Mucosa of descending colon (tissue), 3 donors: ENCODE results near the gene PLCB3. TPM values are rescaled to one million over a fixed set of nuclear protein-coding genes. Genes with fewer than 3 reads are reported as not detected.

Experiments
- ATAC-seq: fragments of 200-7000 bp; cut with Tn5 transposase; one replicate; pipeline ENCODE4 v1.9.1; 2020; ENCODE audit warnings: mild to moderate bottlenecking, moderate library complexity
- DNase-seq, 3 donors: peaks; one replicate each; pipeline ENCODE4 v3.0.0-alpha.2; 2020
- H3K36me3 ChIP-seq: fragments of 200-600 bp; one replicate; pipeline ENCODE4 v1.8.0; 2021; ENCODE audit warnings: low read depth, mild to moderate bottlenecking
- H3K4me1 ChIP-seq: fragments of 200-600 bp; one replicate; pipeline ENCODE4 v1.8.0; 2021; ENCODE audit warnings: low read depth, mild to moderate bottlenecking
- H3K4me3 ChIP-seq: fragments of 200-600 bp; one replicate; pipeline ENCODE4 v1.8.0; 2021; ENCODE audit warnings: mild to moderate bottlenecking
- H3K9me3 ChIP-seq: fragments of 200-600 bp; one replicate; pipeline ENCODE4 v1.8.0; 2021; ENCODE audit warnings: mild to moderate bottlenecking
- CTCF ChIP-seq: fragments of 200-600 bp; IDR thresholded peaks from one replicate; pipeline ENCODE4 v1.8.0; 2022; ENCODE audit warnings: antibody characterized with exemption, mild to moderate bottlenecking
- intact Hi-C, 2 donors: fragments of 100-400 bp; cut with DNase I in 1 of 2; cut with micrococcal nuclease in 1 of 2; formaldehyde crosslinking; loops; one replicate each; pipeline versions ENCODE4 v1.11.0 to v1.11.1; 2022; cut with DNase I, micrococcal nuclease
- total RNA-seq, 3 donors: library from RNA; stranded (reverse); fragmentation: NEBNext Ultra II Directional in 2 of 3; extraction: Animal tissue kit (Norgen Biotek cat#: 25700) in 2 of 3; gene quantifications; one replicate each; pipeline versions ENCODE4 v1.2.1 to v1.2.4, GENCODE V29; 2021 to 2023
- donor health status: DM: no; HTN: no; CAD: no; lungs with moderate emphysema.
- donor health status: DM: no; HTN: no; CAD: no.
- donor health status: DM: no; HTN: yes; CAD: no.

Gene PLCB3
- total RNA-seq, 3 donors from 2014 or later, result 51.1 to 72.1 (median 65.1) TPM

DNA sequence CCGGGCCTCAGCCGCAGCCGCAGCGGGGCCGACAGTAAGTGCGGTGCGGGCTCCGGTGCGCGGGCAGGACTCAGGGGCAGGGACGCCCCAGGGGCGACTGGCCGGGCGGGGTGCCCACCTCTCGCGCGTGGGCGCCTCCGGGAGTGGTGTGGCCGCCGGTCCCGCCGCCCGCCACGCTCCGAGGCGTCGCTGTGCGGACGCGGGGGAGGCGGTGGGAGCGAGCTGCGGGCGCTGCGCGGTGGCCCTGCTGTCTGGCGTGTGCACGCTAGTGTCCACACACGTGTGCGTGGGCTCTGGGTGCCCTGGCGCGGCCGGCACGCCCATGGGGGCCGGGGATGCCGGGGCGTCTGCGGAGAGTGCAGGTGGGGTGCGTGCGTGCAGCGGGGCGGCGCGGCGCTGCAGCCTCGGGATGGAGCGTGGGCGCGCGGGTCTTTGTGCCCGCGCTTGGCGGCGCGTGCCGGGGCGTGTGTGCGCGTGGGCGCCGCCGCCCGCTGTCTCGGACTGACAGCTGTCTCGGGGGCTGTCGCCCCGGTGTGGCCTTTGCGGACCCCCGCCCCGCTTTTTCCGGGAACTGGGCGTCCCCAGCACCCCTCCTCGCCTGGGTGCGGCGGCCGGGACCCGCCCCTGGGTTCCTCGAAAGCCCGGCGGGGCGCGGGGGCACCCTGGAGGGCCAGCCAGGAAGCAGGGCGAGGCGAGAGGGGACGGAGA, 40.6 kb downstream of the PLCB3 start:
- no peak overlapping the region for H3K4me3 ChIP-seq
- DNase-seq (no peak), ATAC-seq (peak; percentile 22)
- H3K9me3 ChIP-seq, result no peaks in the 10 kb centered on the region
- TF ChIP-seq CTCF, result no peak
- H3K4me1 ChIP-seq, result peaks cover 13% of the 10 kb centered on the region
- no peaks in the 10 kb centered on the region for H3K36me3 ChIP-seq
- intact Hi-C loops, result no loop called here

DNA sequence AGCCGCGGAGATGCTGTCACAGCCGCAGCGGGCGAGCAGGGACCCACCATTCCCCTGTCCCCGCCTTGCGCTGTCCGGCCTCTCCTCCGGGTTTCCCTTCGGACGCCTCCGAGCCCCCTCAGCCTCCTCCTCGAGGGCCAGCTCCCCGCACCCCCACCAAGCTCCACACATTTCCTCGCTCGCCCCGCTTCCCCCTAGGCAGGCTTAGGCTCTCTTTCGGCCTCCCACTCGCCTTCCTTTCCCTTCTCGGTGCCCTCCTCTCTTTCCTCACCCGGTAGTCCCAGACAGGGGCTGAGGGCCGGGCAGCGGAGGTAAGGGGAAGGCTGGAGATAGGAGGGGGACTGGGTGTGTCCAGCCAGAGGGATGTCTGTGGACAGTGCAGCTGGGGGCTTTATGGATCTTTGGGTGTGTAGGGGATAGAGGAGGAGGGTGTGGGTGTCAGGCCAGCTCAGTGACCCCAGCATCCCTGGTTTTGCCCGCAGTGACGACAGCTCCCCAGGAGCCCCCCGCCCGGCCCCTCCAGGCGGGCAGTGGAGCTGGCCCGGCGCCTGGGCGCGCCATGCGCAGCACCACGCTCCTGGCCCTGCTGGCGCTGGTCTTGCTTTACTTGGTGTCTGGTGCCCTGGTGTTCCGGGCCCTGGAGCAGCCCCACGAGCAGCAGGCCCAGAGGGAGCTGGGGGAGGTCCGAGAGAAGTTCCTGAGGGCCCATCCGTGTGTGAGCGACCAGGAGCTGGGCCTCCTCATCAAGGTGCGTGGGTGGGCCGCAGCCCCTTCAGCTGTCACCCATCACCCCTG, 41.3 kb downstream of the PLCB3 start:
- ATAC-seq (peak; percentile 18), DNase-seq (no peak)
- intact Hi-C loops, result no loop called here
- Histone ChIP-seq H3K36me3 (no peaks in the 10 kb centered on the region), H3K4me1 (peaks cover 13% of the 10 kb centered on the region), H3K9me3 (no peaks in the 10 kb centered on the region), H3K4me3 (no peak overlapping the region)
- no peak for TF ChIP-seq CTCF

DNA sequence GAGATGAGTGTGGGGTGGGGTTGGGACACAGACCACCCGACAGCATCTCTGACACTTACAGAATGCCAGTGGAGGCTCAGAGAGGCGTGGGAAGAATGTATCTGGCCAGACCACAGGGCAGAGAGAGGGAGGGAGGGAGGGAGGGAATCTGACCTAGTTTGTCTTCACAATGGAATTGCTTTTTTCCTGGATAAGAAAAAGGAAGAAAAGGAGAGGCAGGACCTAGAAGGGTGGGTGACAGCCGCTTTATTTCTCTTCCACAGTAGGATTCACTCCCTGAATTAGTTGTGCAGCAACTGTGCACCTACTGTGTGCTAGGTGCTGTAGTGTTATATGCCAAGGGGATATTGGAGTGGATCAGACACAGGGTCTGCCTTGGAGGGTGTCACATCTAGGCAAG, 43.4 kb downstream of the PLCB3 start:
- H3K9me3 ChIP-seq, result no peaks in the 10 kb centered on the region
- intact Hi-C loops, result no loop called here
- H3K4me1 ChIP-seq, result peaks cover 21% of the 10 kb centered on the region

GRCh38 chr11:64295760-64296159, 44.4 kb downstream of the PLCB3 start:
- H3K9me3 ChIP-seq, result no peaks in the 10 kb centered on the region
- no peak overlapping the region for H3K4me3 ChIP-seq
- no peak for DNase-seq
- peaks cover 31% of the 10 kb centered on the region for H3K4me1 ChIP-seq
- no peak for ATAC-seq
- TF ChIP-seq CTCF, result no peak
- H3K36me3 ChIP-seq, result no peaks in the 10 kb centered on the region
- intact Hi-C loops, result no loop called here

More for the DNA sequence above, 43.4 kb downstream of the PLCB3 start:
- DNase-seq, result no peak
- no peak for TF ChIP-seq CTCF
- ATAC-seq, result no peak
- no peaks in the 10 kb centered on the region for H3K36me3 ChIP-seq
- no peak overlapping the region for H3K4me3 ChIP-seq

- H3K4me1 ChIP-seq, result peaks cover 35% of the 10 kb centered on the region
- H3K9me3 ChIP-seq, result no peaks in the 10 kb centered on the region
- DNase-seq, result no peak
- TF ChIP-seq CTCF, result no peak
- ATAC-seq, result no peak
- H3K4me3 ChIP-seq, result no peak overlapping the region
- no peaks in the 10 kb centered on the region for H3K36me3 ChIP-seq
- intact Hi-C loops, result no loop called here
Measured at GRCh38 chr11:64296236-64296635, 44.9 kb downstream of the PLCB3 start.
